GM12801 (cell line): ENCODE data around the gene DEAF1.

Source experiments
- CTCF ChIP-seq: IDR thresholded peaks from one replicate; pipeline ENCODE4 v1.5.1; 2011; ENCODE audit warnings: control low read depth; ENCODE audit not compliant: insufficient read length; ENCODE audit errors: extremely low read depth

DEAF1 gene

GRCh38 chr11:699753-700152 lies 4.7 kb upstream of the DEAF1 start:
- TF ChIP-seq CTCF, result no peak

- no peak for TF ChIP-seq CTCF
Measured at GRCh38 chr11:699116-699508, 4.1 kb upstream of the DEAF1 start.

- TF ChIP-seq CTCF, result no peak
Measured at GRCh38 chr11:698493-699115, 3.6 kb upstream of the DEAF1 start.

GRCh38 chr11:697811-698311 lies 2.8 kb upstream of the DEAF1 start:
- TF ChIP-seq CTCF, result no peak

GRCh38 chr11:696955-697491 lies 2.0 kb upstream of the DEAF1 start:
- TF ChIP-seq CTCF, result no peak

- no peak for TF ChIP-seq CTCF
Measured at GRCh38 chr11:695538-696248, 671 bp upstream of the DEAF1 start, which contains the start of gene TMEM80. Gene TMEM80 (plus strand): TSS chr11:695816. CDS start chr11:695828, 12 bp downstream.

GRCh38 chr11:695288-695537 lies 191 bp upstream of the DEAF1 start:
- no peak for TF ChIP-seq CTCF
